Heart right ventricle (tissue), 16 donors: ENCODE data around the gene ZNF311. TPM values are rescaled to one million over a fixed set of nuclear protein-coding genes. Genes with fewer than 3 reads are reported as not detected.
"Not testable (repeated sequence)": the region's sequence is repeated elsewhere in the genome, so short reads cannot be mapped to it uniquely, and the experiment has no call there.

Experiments used
- ATAC-seq, 8 donors: fragments of 200-7000 bp; cut with Tn5 transposase; one replicate each; pipeline ENCODE4 v1.9.1; 2020; ENCODE audit warnings: mild to moderate bottlenecking in 8 of 8, moderate library complexity in 8 of 8, moderate number of reproducible peaks in 1 of 8
- DNase-seq, 2 donors: peaks; one replicate each; pipeline ENCODE4 v3.0.0-alpha.2; 2020
- H3K27ac ChIP-seq, 10 donors: fragments of 200-600 bp; sonication (generic) in 2 of 10; one replicate each; pipeline versions ENCODE4 v1.5.0 to v1.8.0; 2020 to 2022; ENCODE audit warnings: mild to moderate bottlenecking in 3 of 10
- H3K27me3 ChIP-seq, 7 donors: fragments of 200-600 bp; one replicate each; pipeline ENCODE4 v1.8.0; 2021 to 2022; ENCODE audit warnings: mild to moderate bottlenecking in 2 of 7
- H3K36me3 ChIP-seq, 9 donors: fragments of 200-600 bp; sonication (generic) in 1 of 9; one replicate each; pipeline versions ENCODE4 v1.5.0 to v1.8.0; 2020 to 2022; ENCODE audit warnings: mild to moderate bottlenecking in 2 of 9
- H3K4me1 ChIP-seq, 9 donors: fragments of 200-600 bp; sonication (generic) in 1 of 9; one replicate each; pipeline versions ENCODE4 v1.5.0 to v1.8.0; 2020 to 2022; ENCODE audit warnings: mild to moderate bottlenecking in 4 of 9
- H3K4me3 ChIP-seq, 10 donors: fragments of 200-600 bp; sonication (generic) in 2 of 10; one replicate each; pipeline versions ENCODE4 v1.5.0 to v1.8.0; 2020 to 2022; ENCODE audit warnings: mild to moderate bottlenecking in 7 of 10, moderate library complexity in 2 of 10
- H3K9me3 ChIP-seq, 11 donors: fragments of 200-600 bp in 10 of 11; sonication (generic) in 2 of 11; one replicate each; pipeline versions ENCODE4 v1.5.0 to v1.8.0; 2013 to 2022; ENCODE audit warnings: mild to moderate bottlenecking in 2 of 11, control low read depth in 1 of 11, moderate library complexity in 1 of 11
- WGBS, 2 donors: extraction: QIAGEN DNeasy Blood & Tissue Kit; methylation state at CpG; one replicate each; pipeline ENCODE4 v1.1.7; 2013; ENCODE audit warnings: inconsistent platforms in 1 of 2; 5-methylcytosine and 5-hydroxymethylcytosine counted together
- intact Hi-C, 10 donors: fragments of 100-400 bp; cut with DNase I; formaldehyde crosslinking; loops; one replicate each; pipeline versions ENCODE4 v1.11.1 to v1.14.2; 2022
- polyA plus RNA-seq, 2 donors: library from polyadenylated mRNA; stranded (reverse); fragments of 200-250 nt; gene quantifications; one replicate each; pipeline ENCODE4 v1.2.3, GENCODE V29; 2013
- total RNA-seq, 10 donors: library from RNA; stranded (reverse); fragmentation: NEBNext Ultra II Directional in 3 of 10; extraction: Animal tissue kit (Norgen Biotek cat#: 25700) in 3 of 10; gene quantifications; one replicate each; pipeline versions ENCODE4 v1.2.1 to v1.2.4, GENCODE V29; 2021 to 2023
- TF ChIP-seq, protein P1 (sequence below), 9 donors: fragments of 200-600 bp; sonication (generic) in 2 of 9; IDR thresholded peaks; one replicate each; pipeline versions ENCODE4 v1.5.0 to v1.8.0; 2021 to 2022; ENCODE audit warnings: antibody characterized with exemption in 9 of 9, mild to moderate bottlenecking in 5 of 9, moderate library complexity in 1 of 9
- donor health status: Arrhythmogenic right ventricular cardiomyopathy.
- donor health status: ischemic (EF 13 %, LVEDD 7.1; RV severe dilation, severe dysfunction).
- donor health status: healthy with polysubstance abuse.
- donor health status: DM: no; HTN: yes; CAD: no.
- donor health status: DM: no; HTN: no; CAD: no.
- donor health status: ischemic (EF 25% LVEDD 6.9; RV normal size, moderate dysfunction).
- donor health status: ischemic (EF 25% LVEDD 5.7; RV mildly dilated, moderate dysfunction).
- donor health status: healthy.
- donor health status: DM: yes; HTN: yes; CAD: no.
- donor health status: Ischemic cardiomyopathy.
- donor health status: ischemic (EF 35%, LVEDD 5.7; RV mildly dilated, moderate dysfunction).
- donor health status: nonischemic (EF 11% LVEDD 7.7; RV severe dilation, severe dysfunction).
- donor health status: DM: yes; HTN: yes; CAD: no.
- donor health status: PGD.
- donor health status: ischemic (EF 29% LVEDD 5.4; RV normal size, mild dysfunction).
- donor health status: nonischemic (EF 23%, LVEDD 6.1; RV moderate dilation, normal function).

Gene ZNF311
- total and polyA plus RNA-seq, 12 donors: 0.08 to 0.66 (median 0.23) TPM

DNA sequence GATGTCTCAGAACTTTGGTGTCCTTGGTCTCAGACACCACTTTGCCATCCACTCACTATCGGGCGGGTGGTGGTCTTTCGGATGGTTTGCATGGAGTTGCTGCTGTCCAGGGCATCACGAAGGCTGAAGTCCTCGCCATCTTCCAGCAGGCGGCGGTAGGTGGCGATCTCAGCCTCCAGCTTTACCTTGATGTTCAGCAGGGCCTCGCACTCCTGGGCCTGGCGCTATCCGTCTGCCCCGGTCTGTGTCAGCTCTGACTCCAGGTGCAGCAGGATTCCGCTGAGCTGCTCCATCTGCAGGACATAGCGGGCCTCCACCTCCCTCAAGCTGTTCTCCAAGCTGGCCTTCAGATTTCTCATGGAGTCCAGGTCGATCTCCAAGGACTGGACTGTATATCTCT lies 36.0 kb downstream of the ZNF311 start:
- intact Hi-C loops: no loop called here
- no peak for ATAC-seq

DNA sequence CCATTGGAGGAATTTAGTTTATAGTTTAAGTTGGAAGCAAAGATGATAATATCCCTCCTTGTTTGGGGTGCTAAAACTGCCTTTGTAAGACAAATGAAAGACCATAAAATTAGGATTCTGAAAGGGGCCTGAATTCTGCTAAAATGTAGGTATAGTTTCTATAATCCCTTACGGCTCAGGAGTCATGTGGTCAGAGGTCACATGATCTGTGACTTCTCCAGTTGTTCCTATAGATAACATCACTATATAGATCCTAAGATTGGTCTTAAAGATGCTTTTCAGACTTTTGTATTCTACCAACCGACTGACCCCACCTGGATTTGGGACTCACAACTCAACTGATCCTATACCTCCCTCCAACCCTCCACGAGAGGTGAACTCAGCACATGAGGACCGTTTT lies 36.6 kb downstream of the ZNF311 start:
- WGBS, 2 donors: 76 to 84% methylated on average over 4 of the region's 4 CpGs
- Histone ChIP-seq H3K4me3 (no peak overlapping the region), H3K36me3 (no peaks in the 10 kb centered on the region), H3K9me3 (peaks cover 0 to 28% (median 7%) of the 10 kb centered on the region in 11 donors), H3K27me3 (no peaks in the 10 kb centered on the region), H3K27ac (no peak overlapping the region), H3K4me1 (no peaks in the 10 kb centered on the region)
- DNase-seq: no peak
- TF ChIP-seq, protein P1, sequence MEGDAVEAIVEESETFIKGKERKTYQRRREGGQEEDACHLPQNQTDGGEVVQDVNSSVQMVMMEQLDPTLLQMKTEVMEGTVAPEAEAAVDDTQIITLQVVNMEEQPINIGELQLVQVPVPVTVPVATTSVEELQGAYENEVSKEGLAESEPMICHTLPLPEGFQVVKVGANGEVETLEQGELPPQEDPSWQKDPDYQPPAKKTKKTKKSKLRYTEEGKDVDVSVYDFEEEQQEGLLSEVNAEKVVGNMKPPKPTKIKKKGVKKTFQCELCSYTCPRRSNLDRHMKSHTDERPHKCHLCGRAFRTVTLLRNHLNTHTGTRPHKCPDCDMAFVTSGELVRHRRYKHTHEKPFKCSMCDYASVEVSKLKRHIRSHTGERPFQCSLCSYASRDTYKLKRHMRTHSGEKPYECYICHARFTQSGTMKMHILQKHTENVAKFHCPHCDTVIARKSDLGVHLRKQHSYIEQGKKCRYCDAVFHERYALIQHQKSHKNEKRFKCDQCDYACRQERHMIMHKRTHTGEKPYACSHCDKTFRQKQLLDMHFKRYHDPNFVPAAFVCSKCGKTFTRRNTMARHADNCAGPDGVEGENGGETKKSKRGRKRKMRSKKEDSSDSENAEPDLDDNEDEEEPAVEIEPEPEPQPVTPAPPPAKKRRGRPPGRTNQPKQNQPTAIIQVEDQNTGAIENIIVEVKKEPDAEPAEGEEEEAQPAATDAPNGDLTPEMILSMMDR (IDR thresholded peaks at IDR 0.05): no peak
- intact Hi-C loops: no loop called here
- ATAC-seq: no peak

More for the DNA sequence above, 36.0 kb downstream of the ZNF311 start:
- H3K27ac ChIP-seq: no peak overlapping the region
- DNase-seq: no peak
- TF ChIP-seq, protein P1 (IDR thresholded peaks at IDR 0.05): no peak
- no peaks in the 10 kb centered on the region for H3K27me3 ChIP-seq
- H3K9me3 ChIP-seq: peaks cover 0 to 28% (median 7%) of the 10 kb centered on the region in 11 donors
- H3K4me1 ChIP-seq: no peaks in the 10 kb centered on the region
- H3K36me3 ChIP-seq: no peaks in the 10 kb centered on the region
- H3K4me3 ChIP-seq: no peak overlapping the region
- WGBS, 2 donors: 61 to 70% methylated on average over 15 of the region's 15 CpGs

DNA sequence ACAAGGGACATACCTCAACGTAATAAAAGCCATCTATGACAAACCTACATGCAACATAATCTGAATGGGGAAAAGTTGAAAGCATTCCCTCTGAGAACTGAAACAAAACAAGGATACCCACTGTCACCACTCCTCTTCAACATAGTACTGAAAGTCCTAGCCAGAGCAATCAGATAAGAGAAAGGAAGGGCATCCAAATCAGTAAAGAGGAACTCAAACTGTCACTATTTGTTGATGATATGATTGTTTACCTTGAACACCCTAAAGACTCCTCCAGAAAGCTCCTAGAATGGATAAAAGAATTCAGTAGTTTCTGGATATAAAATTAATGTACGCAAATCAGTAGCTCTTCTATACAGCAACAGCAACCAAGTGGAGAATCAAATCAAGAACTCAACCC lies 39.4 kb downstream of the ZNF311 start:
- H3K27me3 ChIP-seq: peaks cover 0 to 13% (median 1%) of the 10 kb centered on the region in 7 donors
- no peak for ATAC-seq
- intact Hi-C loops: no loop called here
- 79 to 84% methylated on average over 2 of the region's 2 CpGs for WGBS, 2 donors
- TF ChIP-seq, protein P1 (IDR thresholded peaks at IDR 0.05): no peak
- no peak overlapping the region for H3K27ac ChIP-seq
- no peaks in the 10 kb centered on the region for H3K36me3 ChIP-seq
- H3K4me3 ChIP-seq: no peak overlapping the region
- no peak for DNase-seq
- H3K4me1 ChIP-seq: no peaks in the 10 kb centered on the region
- H3K9me3 ChIP-seq: peaks cover 0 to 28% (median 7%) of the 10 kb centered on the region in 11 donors

DNA sequence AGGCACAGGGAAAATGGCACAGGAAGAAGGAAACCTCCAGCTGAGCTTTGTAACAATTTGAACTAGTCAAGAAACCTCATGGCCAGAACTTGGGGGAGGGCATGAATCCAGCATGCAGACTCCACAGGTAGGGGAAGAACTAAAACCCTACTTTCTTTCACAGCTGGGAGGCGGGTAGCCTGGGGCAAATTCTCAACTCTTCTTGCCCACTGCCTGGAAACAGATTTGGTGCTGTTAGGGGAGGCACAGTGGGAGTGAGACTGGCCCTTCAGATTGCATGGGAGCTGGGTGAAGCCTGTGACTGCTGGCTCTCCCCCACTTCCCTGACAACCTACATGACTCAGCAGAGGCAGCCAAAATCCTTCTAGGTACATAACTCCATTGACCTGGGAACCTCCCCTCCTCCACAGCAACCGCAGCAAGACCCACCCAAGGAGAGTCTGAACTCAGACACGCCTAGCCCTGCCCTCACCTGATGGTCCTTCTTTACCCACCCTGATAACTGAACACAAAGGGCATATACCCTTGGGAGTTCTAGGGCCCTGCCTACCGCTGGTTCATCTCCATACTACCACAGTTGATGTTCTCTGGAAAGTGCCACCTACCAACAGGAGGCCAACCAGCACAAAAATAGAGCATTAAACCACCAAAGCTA lies 44.1 kb downstream of the ZNF311 start:
- H3K27ac ChIP-seq: no peak overlapping the region
- no peaks in the 10 kb centered on the region for H3K36me3 ChIP-seq
- H3K4me1 ChIP-seq: no peaks in the 10 kb centered on the region
- H3K27me3 ChIP-seq: peaks cover 0 to 40% (median 18%) of the 10 kb centered on the region in 7 donors
- 93 to 98% methylated on average over 4 of the region's 4 CpGs for WGBS, 2 donors
- TF ChIP-seq, protein P1 (IDR thresholded peaks at IDR 0.05): no peak
- no peak overlapping the region for H3K4me3 ChIP-seq
- H3K9me3 ChIP-seq: peaks cover 0 to 2% (median 0%) of the 10 kb centered on the region in 11 donors
- no peak for ATAC-seq
- intact Hi-C loops: no loop called here
- no peak for DNase-seq

DNA sequence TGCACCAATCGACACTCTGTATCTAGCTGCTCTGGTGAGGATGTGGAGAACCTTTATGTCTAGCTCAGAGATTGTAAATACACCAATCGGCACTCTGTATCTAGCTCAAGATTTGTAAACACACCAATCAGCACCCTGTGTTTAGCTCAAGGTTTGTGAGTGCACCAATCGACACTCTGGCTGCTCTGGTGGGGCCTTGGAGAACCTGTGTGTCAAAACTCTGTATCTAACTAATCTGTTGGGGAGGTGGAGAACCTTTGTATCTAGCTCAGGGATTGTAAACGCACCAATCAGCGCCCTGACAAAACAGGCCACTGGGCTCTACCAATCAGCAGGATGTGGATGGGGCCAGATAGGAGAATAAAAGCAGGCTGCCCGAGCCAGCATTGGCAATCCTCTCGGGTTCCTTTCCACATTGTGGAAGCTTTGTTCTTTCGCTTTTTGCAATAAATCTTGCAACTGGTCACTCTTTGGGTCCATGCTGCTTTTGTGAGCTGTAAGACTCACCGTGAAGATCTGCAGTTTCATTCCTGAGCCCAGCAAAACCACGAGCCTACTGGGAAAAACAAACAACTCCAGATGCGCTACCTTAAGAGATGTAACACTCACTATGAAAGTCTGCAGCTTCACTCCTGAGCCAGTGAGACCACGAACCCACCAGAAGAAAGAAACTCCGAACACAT lies 46.4 kb downstream of the ZNF311 start:
- not testable (repeated sequence) for H3K4me1 ChIP-seq, H3K27ac ChIP-seq, ATAC-seq, H3K4me3 ChIP-seq, H3K36me3 ChIP-seq, DNase-seq, H3K9me3 ChIP-seq
- 83 to 88% methylated on average over 11 to 13 of the region's 13 CpGs for WGBS, 2 donors
- intact Hi-C loops: loop anchor here in 1 of 10 donors (5.0 kb wide), 1 partner anchor 366 kb away; no protein-coding TSS in a partner anchor
- H3K27me3 ChIP-seq: peaks cover 0 to 62% (median 36%) of the 10 kb centered on the region in 7 donors

DNA sequence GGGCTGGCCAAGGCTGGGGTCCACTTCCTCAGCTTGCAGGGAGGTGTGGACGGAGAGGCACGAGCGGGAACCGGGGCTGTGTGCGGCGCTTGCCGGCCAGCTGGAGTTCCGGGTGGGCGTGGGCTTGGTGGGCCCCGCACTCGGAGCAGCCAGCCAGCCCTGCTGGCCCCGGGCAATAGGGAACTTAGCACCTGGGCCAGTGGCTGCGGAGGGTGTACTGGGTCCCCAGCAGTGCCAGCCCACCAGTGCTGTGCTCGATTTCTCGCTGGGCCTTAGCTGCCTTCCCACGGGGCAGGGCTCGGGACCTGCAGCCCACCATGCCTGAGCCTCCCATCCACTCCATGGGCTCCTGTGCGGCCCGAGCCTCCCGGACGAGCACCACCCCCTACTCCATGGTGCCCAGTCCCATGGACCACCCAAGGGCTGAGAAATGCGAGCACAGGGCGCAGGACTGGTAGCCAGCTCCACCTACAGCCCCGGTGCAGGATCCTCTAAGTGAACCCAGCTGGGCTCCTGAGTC lies 47.3 kb downstream of the ZNF311 start:
- H3K36me3 ChIP-seq, DNase-seq, H3K4me3 ChIP-seq, H3K27ac ChIP-seq, ATAC-seq, H3K9me3 ChIP-seq: not testable (repeated sequence)
- Histone ChIP-seq H3K27me3 (peaks cover 0 to 65% (median 37%) of the 10 kb centered on the region in 7 donors), H3K4me1 (peaks cover 0 to 14% (median 0%) of the 10 kb centered on the region in 9 donors)
- intact Hi-C loops: loop anchor here in 1 of 10 donors (5.0 kb wide), 1 partner anchor 366 kb away; no protein-coding TSS in a partner anchor
- WGBS, 2 donors: 93 to 96% methylated on average over 22 to 24 of the region's 24 CpGs
